ENCODE data around the gene SLC28A1.

The SLC28A1 gene

GRCh38 chr15:84847382-84847781 is 37.1 kb upstream of the SLC28A1 start:
- no peak overlapping the region for H3K4me3 ChIP-seq (ENCODE audit: low read depth, low read length)
- no peak for DNase-seq
- no peaks in the 10 kb centered on the region for H3K9me3 ChIP-seq (ENCODE audit: severe bottlenecking)
- TF ChIP-seq, protein P1, sequence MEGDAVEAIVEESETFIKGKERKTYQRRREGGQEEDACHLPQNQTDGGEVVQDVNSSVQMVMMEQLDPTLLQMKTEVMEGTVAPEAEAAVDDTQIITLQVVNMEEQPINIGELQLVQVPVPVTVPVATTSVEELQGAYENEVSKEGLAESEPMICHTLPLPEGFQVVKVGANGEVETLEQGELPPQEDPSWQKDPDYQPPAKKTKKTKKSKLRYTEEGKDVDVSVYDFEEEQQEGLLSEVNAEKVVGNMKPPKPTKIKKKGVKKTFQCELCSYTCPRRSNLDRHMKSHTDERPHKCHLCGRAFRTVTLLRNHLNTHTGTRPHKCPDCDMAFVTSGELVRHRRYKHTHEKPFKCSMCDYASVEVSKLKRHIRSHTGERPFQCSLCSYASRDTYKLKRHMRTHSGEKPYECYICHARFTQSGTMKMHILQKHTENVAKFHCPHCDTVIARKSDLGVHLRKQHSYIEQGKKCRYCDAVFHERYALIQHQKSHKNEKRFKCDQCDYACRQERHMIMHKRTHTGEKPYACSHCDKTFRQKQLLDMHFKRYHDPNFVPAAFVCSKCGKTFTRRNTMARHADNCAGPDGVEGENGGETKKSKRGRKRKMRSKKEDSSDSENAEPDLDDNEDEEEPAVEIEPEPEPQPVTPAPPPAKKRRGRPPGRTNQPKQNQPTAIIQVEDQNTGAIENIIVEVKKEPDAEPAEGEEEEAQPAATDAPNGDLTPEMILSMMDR (IDR thresholded peaks at IDR 0.05; ENCODE audit: low read depth, low read length): no peak
- no peaks in the 10 kb centered on the region for H3K27me3 ChIP-seq (ENCODE audit: insufficient read depth, low read depth, severe bottlenecking)
- H3K36me3 ChIP-seq: peaks cover 17% of the 10 kb centered on the region
- no peak overlapping the region for H3K27ac ChIP-seq

GRCh38 chr15:84852212-84852611 is 32.2 kb upstream of the SLC28A1 start:
- no peaks in the 10 kb centered on the region for H3K9me3 ChIP-seq (ENCODE audit: severe bottlenecking)
- TF ChIP-seq, protein P1 (IDR thresholded peaks at IDR 0.05; ENCODE audit: low read depth, low read length): no peak
- H3K4me3 ChIP-seq (ENCODE audit: low read depth, low read length): no peak overlapping the region
- H3K27ac ChIP-seq: no peak overlapping the region
- H3K36me3 ChIP-seq: peaks cover 25% of the 10 kb centered on the region
- no peak for DNase-seq
- no peaks in the 10 kb centered on the region for H3K27me3 ChIP-seq (ENCODE audit: insufficient read depth, low read depth, severe bottlenecking)

GRCh38 chr15:84855136-84855535 is 29.3 kb upstream of the SLC28A1 start:
- Histone ChIP-seq H3K27me3 (ENCODE audit: insufficient read depth, low read depth, severe bottlenecking) (no peaks in the 10 kb centered on the region), H3K4me3 (ENCODE audit: low read depth, low read length) (no peak overlapping the region)

GRCh38 chr15:84855765-84856164 is 28.7 kb upstream of the SLC28A1 start:
- Histone ChIP-seq H3K27ac (no peak overlapping the region), H3K4me3 (ENCODE audit: low read depth, low read length) (no peak overlapping the region), H3K36me3 (peaks cover 46% of the 10 kb centered on the region), H3K27me3 (ENCODE audit: insufficient read depth, low read depth, severe bottlenecking) (no peaks in the 10 kb centered on the region), H3K9me3 (ENCODE audit: severe bottlenecking) (no peaks in the 10 kb centered on the region)
- TF ChIP-seq, protein P1 (IDR thresholded peaks at IDR 0.05; ENCODE audit: low read depth, low read length): no peak
- DNase-seq: no peak

More at GRCh38 chr15:84855136-84855535, 29.3 kb upstream of the SLC28A1 start:
- no peak for DNase-seq
- Histone ChIP-seq H3K27ac (no peak overlapping the region), H3K36me3 (peaks cover 41% of the 10 kb centered on the region), H3K9me3 (ENCODE audit: severe bottlenecking) (no peaks in the 10 kb centered on the region)
- TF ChIP-seq, protein P1 (IDR thresholded peaks at IDR 0.05; ENCODE audit: low read depth, low read length): no peak

- peaks cover 49% of the 10 kb centered on the region for H3K36me3 ChIP-seq
- TF ChIP-seq, protein P1 (IDR thresholded peaks at IDR 0.05; ENCODE audit: low read depth, low read length): no peak
- H3K9me3 ChIP-seq (ENCODE audit: severe bottlenecking): no peaks in the 10 kb centered on the region
- H3K4me3 ChIP-seq (ENCODE audit: low read depth, low read length): no peak overlapping the region
- H3K27me3 ChIP-seq (ENCODE audit: insufficient read depth, low read depth, severe bottlenecking): no peaks in the 10 kb centered on the region
- DNase-seq: no peak
- H3K27ac ChIP-seq: no peak overlapping the region
Observed at GRCh38 chr15:84856731-84857417, 27.6 kb upstream of the SLC28A1 start.
